Hematopoietic multipotent progenitor cell treated with erythropoietin and hydrocortisone succinate and interleukin-3 and kit ligand, for 17 days (in vitro differentiated cells): ENCODE results near the gene RAI14.
"Not testable (repeated sequence)": the region's sequence is repeated elsewhere in the genome, so short reads cannot be mapped to it uniquely, and the experiment has no call there.

Source experiments
- DNase-seq: peaks from one replicate; pipeline ENCODE4 v3.0.0-alpha.2; 2015; ENCODE audit warnings: low spot score

The RAI14 gene

DNA sequence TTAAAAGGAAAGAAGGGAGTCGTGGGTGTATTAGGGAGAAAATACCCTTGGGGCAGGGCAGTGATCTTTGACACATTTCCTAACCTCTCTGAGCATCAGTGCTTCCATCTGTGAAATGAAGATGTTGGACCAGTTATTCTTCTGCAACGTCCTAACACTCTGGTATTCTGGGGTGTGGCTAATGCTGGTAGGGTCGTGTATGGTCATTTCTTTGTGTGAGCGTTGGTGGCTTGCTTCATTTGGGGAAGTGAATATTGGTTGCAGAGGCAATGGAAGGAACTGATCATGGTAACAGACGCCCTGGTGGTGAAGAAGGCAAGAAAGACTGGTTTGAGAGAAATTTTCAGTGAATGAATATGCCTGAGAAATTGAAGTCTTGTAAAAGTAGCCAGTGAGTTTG is 114.9 kb downstream of the RAI14 start:
- no peak for DNase-seq

DNA sequence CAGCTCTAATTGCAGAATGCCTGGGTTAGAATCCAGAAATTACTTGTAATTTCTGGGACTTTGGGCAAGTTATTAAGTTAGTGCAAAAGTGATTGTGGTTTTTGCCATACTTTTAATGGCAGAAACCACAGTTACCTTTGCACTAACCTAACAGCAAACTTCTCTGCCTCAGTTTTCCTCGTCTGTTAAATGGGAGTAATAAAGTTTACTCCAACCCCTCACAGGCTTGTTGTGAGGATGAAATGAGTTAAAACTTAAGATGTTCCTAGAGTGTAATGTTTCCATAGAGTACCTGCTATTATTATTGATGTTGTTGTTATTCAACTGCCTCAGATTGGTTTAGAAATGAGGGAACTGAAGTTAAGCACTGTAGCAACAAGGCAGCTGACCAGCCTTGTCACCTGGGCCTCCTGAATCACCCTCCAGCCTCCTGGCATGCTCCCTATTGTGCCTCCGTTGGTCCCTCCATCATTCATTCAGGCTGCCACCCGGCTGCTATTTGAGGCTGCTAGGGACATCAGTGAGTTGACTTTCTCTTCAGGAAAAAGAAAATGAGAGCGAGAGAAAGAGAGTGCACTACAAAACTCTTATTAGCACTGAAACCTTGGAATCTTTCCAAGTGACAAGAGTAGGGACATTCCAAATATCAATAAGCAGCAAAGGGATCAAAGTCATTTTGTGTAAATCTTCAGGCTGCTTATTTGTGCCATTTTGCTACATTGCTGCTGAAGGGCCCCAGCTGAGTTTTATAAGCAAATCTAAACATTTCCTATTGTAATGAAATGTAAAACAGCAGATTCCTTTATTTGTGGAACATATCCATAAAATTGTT is 116.4 kb downstream of the RAI14 start:
- DNase-seq = no peak

DNA sequence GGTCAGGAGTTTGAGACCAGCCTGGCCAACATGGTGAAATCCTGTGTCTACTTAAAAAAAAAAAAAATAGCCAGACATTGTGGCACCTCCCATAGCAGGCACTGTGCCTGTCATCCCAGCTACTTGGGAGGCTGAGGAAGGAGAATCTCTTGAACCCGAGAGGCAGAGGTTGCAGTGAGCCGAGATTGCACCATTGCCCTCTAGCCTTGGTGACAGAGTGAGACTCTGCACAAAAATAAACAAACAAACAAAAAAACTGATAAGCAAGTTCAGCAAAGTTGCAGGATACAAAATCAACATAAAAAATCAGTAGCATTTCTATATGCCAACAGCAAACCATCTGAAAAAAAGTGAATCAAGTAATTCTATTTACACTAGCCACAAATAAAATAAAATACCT is 118.0 kb downstream of the RAI14 start:
- DNase-seq = no peak

DNA sequence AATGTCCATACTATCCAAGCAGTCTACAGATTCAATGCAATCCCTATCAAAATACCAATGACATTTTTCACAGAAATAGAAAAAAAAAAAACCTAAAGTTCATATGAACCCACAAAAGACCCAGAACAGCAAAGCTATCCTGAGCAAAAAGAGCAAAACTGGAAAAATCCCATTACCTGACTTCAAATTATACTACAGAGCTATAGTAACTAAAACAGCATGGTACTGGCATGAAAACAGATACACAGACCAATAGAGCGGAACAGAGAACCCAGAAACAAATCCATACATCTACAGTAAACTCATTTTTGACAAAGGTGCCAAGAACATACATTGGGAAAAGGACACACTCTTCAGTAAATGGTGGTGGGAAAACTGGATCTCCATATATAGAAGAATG is 118.5 kb downstream of the RAI14 start:
- DNase-seq = not testable (repeated sequence)

DNA sequence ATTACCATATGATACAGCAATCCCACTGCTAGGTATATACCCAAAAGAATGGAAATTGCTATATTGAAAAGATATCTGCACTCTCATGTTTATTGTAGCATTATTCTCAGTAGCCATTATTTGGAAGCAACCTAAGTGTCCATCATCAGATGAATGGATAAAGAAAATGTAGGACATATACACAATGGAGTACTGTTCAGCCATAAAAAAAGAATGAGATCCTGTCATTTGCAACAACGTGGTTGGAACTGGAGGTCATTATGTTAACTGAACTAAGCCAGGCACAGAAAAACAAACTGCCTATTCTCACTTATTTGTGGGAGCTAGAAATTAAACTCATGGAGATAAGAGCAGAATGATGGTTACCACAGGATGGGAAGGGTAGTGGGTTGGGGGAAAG is 119.8 kb downstream of the RAI14 start:
- DNase-seq = no peak

DNA sequence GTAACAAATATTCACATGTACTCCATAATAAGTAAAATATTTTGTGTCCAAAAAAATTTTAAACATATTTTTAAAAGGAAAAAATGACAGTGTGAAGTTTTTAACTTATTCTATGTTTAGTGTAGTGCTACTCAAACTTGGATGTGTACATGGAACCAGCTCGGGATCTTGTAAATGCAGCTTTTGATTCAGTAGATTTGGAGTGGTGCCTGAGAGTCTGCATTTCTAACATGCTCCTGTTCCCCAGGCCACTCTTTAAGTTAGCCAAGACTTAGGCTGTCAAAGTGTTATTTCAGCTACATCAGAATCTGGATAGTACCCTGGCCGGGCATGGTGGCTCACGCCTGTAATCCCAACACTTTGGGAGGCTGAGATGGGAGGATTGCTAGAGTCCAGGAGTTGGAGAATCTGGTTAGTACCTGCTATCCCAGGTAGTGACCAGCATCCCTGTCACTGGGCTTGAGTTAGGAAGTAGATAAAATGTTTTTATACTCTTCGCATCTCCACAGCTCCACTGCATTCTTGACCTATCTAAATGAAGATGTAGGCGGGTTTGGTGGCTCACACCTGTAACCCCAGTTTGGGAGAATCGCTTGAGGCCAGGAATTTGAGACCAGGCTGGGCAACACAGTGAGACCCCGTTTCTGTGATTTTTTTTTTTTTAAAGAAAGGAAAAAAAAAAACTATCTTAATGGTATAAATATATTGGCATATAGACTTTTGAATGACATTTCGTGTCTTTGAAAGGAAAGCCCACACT is 122.1 kb downstream of the RAI14 start:
- no peak for DNase-seq

DNA sequence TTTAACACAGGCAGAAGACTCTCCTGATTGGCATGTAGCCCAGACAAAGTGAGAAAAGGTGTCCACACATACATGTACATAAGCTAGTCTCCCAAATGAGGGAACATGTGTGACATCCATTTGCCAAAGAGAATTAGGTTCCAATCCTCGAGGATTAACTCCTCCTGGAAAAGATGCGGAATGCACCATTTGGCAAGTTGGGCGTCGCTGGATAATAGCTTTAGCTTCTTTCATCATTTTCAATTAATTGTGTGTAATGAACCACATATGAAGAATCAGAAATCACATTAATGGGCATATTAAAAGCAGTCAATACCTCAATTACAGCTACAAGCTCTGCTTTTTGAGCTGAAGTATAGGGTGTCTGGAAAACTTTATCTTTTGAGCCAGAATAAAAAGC is 127.8 kb downstream of the RAI14 start:
- DNase-seq = not testable (repeated sequence)

DNA sequence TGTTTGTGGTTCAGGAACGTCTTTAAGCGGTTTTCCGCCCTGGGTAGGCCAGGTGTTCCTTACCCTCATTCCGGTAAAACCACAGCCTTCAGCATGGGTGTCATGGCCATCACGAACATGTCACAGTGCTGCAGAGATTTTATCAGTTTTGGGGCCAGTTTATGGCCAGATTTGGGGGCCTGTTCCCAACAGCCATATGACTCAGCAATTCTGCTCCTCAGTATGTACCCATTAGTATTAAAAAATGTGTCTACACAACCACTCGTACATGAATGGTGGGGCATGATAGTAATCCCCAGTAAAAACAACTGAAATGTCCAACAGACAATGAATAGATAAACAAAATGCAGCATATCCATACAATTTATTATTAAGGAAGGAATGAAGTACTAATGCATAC is 130.9 kb downstream of the RAI14 start:
- DNase-seq = no peak

DNA sequence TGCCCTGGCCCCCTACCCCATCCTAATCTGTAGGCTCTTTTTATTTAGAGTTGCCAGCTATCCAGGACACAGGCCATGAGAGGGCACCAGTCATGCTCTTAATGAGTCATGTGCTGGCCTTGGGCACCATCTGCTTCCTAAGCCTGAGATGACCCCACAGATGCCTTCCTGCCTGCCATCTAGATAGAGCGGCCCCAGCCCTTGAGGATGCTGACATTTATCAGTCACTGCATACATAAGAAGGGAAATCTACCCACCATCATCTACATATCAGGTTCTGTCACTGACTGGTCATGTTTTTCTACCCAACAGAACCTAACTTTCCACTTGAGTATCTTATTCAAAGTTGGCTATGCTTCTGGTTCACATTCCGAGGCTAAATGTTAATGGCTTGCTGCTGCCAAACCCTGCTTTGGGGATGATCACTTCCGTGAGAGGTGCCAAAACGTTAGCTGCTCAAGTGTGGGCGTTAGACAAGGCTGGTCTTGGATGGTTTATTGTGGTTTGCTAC is 132.9 kb downstream of the RAI14 start:
- no peak for DNase-seq

DNA sequence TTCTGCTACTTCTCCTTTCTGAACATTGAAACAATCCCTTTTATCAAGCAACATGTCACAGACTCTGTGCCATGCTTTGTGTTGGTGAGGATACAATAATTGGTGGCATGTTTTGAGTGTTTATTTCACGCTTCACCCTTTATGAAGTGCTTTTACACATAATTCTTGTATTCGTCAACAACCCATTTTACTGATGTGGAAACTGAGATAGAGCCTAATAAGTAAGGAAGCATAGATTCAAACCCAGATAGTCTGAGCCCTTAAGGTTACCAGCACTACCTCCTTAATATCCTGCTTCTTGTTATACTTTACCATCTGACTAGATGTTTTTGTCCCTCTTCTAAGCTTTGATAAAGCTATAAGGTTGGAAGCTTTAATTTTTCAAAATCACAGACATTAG is 133.5 kb downstream of the RAI14 start:
- DNase-seq = no peak

DNA sequence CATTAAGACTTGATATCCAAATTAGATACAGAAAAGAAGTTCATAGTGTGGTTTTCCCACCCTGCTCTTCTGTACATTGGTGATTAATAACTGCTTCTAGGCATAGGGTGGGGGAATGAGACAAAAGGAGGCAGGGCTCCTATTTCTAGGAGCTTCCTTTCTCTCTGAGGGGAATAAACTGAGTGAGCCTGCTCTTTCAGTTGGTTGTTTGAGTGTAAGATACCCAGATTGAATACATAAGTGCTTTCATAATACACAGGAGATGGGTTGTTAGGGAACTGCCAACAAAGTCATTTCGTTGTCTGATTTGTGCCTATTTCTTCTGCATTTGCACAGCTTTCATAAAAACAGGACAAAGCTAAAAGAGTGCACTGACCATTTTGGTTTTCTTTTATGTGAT is 133.9 kb downstream of the RAI14 start:
- no peak for DNase-seq

DNA sequence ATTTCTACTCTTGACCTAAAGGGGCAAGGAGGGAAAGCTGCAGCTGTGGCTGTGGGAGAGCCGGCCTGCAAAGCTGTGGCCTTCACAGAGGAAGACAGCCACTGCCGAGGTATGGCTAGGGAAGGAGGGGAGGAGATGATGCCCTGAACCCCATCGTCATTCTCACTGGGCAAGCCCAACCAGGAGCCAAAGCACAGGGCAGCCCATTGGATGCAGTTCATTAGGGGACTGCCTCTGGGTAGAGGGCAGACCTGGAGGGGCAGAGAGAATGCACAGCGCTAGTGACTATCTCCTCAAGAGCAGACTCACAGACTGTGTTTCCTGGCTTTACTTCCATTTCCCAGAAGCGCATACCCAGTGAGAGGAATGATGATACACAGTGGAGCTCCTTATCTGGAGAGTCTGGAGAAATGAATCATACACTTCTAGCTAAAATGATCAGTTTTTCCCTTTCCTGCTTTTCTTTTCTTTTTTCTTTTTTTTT is 135.7 kb downstream of the RAI14 start:
- no peak for DNase-seq

DNA sequence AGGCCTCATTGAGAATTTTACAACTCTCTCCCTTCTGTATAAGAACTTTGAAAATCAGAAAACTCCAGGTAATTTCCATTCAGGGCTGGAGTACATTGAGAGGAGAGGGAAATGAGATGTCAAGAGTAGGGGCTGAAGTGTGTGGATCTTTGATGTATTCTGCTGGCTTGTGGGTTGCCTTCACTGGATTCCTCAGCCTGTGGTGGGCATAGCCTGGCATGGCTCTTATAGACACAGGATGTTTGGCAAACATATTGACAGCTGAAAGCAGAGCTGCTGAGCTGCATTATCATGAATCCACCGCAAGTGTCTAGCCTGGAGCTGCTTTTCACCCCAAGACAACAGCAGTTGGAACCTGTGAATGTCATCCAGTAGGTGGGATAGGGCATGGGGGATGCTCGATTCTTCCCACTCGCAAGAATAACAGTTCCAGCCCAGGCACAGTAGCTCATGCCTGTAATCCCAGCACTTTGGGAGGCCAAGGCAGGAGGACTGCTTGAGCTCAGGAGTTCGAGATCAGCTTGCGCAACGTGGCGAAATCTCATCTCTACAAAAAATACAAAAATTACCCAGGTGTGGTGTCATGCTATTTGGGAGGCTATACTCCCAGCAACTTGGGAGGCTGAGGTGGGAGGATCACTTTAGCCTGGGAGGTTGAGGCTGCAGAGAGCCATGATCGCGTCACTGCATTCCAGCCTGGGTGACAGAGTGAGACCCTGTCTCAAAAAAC is 146.9 kb downstream of the RAI14 start:
- no peak for DNase-seq

DNA sequence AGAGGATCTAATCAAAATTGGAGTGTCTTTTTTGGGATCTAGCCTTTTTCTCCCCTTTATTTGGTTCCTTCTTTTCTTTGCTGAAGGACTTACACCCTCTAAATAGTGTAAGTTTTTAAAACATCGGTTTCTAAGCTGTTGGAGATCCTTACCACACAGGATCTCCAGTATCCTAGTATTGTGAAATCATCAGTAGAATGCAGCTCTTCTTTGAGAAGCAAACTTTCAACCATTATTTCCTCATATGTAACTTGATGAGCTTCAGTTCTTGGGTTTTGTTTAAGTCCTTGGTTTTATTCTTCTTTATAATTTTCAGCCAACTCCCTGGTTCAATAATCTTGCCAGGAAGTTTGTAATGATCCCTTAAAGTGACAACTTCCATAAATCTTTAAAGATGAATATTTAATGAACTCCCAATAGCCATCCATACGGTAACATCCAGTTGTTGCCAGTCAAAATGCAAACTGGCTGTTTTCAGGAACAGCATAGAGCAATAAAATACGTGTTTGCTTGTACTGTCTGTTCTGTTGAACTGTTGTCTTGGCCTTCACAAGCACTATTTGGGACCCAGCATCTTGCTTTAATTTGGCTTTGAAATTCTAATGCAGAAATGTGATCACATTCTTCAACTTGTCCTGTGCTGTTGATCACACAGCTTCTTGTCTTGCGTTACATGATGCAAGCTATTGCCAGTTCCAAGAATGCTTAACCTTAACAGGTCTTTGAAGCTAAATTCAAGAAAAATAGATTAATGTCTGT is 148.0 kb downstream of the RAI14 start:
- no peak for DNase-seq

DNA sequence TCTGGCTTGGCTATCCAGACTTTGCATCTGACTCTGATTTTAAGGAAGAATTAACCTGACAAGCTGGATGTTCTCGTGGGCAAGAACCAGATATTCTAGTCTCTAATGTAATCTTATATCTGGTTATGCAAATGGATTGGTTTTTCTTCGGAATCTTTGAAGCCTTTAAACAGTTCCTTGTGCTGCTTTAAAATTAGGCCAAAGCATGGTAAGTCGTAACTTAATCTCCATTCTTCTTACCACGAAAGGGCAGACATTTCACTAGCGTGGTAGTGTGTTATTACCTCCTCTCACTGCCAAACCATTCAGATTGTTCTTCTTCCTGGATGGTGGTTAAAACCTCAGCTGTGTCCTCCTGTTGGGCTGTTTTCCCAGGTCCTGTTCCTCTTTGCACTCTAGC is 148.8 kb downstream of the RAI14 start:
- DNase-seq = no peak

DNA sequence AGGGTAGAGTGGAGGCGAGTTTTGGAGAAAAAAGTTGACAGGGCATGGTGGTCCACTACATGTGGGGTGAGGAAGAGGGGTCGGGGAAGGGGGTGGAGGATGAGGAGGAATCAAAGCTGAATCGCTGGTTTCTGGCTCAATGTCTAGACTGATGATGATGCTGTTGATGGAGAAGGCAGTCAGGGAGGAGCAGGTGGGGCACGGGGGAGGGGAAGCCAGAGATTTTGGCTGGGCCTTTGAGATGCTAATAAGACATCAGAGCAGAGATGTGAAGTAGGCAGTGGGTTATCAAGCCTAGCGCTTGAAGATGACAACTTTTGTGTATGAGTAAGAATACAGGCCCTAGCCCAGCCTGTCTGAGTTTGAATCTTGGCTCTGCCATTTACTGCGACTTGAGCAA is 150.4 kb downstream of the RAI14 start:
- no peak for DNase-seq

DNA sequence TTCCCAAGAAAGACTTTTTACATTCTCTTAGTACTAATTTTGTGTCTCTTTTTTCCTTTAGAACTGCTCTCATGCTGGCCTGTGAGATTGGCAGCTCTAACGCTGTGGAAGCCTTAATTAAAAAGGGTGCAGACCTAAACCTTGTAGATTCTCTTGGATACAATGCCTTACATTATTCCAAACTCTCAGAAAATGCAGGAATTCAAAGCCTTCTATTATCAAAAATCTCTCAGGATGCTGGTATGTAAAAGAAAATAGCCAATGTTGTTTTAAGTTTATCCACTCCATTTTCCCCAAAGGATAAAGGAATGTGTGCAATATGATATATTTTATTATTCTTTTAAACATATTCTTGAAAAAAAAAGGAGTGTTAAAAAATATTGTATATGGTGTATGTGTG is 155.6 kb downstream of the RAI14 start:
- DNase-seq = no peak

DNA sequence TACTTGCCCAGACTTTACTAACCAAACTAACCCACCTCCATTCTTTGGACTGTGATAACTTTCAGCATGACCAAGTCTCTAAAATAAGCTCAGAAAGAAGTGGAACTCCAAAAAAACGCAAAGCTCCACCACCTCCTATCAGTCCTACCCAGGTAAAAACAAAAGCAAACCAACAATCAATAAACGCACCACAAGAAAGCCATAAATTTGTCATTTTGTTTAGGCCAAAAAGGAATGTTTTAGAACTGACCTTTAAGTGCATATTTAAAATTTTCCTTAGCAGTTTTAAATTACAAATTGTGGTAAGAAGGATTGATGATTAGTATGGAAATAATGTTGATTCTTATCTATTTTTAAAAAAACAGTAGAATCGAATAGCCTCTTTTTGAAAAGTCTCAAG is 157.4 kb downstream of the RAI14 start:
- no peak for DNase-seq

DNA sequence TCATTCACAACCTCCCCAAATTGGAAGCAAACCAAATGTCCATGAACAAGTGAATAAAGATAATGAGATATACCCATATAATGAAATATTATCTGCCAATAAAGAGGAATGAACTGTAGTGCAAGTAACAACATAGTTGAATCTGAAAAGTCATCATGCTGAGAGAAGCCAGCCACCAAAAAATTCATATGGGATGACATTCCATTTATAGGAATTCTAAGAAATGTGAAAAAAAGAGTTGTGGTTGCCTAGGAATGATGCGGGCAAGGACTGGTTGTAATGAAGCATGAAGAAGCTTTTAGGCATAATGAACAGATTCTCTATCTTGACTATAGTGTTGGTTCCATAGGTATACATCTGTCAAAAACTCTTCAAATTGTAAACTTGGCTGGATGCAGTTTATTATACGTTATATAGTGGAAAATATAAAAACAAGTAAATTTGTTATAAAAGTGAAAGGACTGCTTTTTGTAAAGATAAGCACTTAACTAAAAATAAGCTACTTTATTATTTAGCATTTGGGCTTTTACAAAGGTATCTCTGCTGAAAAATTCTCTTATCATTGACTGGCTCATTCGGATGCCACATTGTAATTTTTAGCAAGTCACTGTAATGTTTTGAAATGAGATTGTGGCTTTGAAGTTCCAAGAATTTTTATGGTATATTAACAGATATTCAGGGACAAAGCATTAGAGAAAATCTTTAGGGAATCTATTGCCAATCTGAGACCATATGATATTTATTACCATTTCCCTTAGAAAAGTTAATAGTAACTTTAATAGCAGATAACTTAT is 161.6 kb downstream of the RAI14 start:
- no peak for DNase-seq

DNA sequence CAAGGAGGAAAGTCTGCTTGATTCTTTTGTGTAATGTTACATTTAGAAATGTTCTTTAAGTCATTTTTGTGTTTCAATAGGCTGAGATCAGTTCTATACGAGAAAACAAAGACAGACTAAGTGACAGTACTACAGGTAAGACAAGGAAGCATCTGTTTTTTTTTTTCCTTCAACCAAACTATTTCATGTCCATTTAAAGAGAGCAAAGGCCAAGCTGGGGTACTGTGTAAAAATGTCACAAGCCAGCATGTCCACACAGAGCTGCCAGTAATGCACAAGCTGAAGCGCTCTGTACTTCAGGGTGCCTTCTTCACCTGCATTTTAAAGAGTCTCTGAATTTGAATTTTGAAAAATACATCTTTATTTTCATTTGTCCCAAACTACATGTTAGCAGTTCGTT is 162.6 kb downstream of the RAI14 start:
- no peak for DNase-seq

DNA sequence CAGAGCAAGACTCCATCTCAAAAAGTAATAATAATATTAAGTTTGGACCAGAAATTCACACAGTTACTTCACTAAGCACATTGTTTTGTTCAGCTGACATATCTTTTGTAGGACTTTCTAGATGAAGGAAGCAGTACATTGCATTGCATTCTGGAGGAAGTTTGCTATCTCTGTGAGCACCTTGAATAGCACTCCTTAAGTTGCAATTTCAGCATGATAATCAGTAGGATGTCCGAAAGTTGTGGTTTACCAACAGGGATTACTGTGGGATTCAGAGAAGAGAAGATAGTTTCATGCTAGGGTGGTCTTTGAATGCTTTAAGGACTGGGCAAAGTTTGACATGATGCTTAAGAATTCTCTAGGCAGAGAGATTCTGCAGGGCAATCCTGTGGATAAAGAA is 164.5 kb downstream of the RAI14 start:
- DNase-seq = no peak
